ENCODE data around the gene MGME1. TPM values are rescaled to one million over a fixed set of nuclear protein-coding genes. Genes with fewer than 3 reads are reported as not detected.
"Not testable (repeated sequence)": the region's sequence is repeated elsewhere in the genome, so short reads cannot be mapped to it uniquely, and the experiment has no call there.

MGME1 gene
- total and polyA plus RNA-seq, 7 donors = 5.0 to 17.4 (median 14.8) TPM

GRCh38 chr20:17957505-17958363 lies 11.1 kb upstream of the MGME1 start:
- Histone ChIP-seq H3K4me1 (peaks cover 0 to 58% (median 57%) of the 10 kb centered on the region in 4 donors), H3K4me3 (no peak overlapping the region), H3K27ac (peak overlapping the region; percentile 74 to 79 (median 76)), H3K9me3 (no peaks in the 10 kb centered on the region), H3K27me3 (no peaks in the 10 kb centered on the region), H3K36me3 (peaks cover 10 to 40% (median 19%) of the 10 kb centered on the region in 4 donors)
- intact Hi-C loops (cut with DNase I) = no loop called here
- TF ChIP-seq POLR2A (IDR thresholded peaks at IDR 0.05) = no peak
- no peak for TF ChIP-seq POLR2AphosphoS5 (IDR thresholded peaks at IDR 0.05)
- TF ChIP-seq CTCF (IDR thresholded peaks at IDR 0.05) = no peak
- TF ChIP-seq EP300 (IDR thresholded peaks at IDR 0.05) = no peak
- no peak for DNase-seq
- 15 to 45% methylated on average over 5 of the region's 5 CpGs for WGBS, 2 donors

GRCh38 chr20:17958373-17959256 lies 10.2 kb upstream of the MGME1 start:
- peaks cover 0 to 67% (median 64%) of the 10 kb centered on the region in 4 donors for H3K4me1 ChIP-seq
- 19 to 40% methylated on average over 5 of the region's 5 CpGs for WGBS, 2 donors
- H3K27ac ChIP-seq = peak overlapping the region; percentile 74 to 79 (median 76)

GRCh38 chr20:17959257-17959627 lies 9.6 kb upstream of the MGME1 start:
- Histone ChIP-seq H3K36me3 (peaks cover under 1 to 25% (median 10%) of the 10 kb centered on the region in 4 donors), H3K27ac (peak overlapping the region; percentile 74 to 79 (median 76)), H3K4me3 (no peak overlapping the region), H3K27me3 (no peaks in the 10 kb centered on the region), H3K9me3 (no peaks in the 10 kb centered on the region), H3K4me1 (peaks cover 0 to 73% (median 68%) of the 10 kb centered on the region in 4 donors)
- intact Hi-C loops (cut with DNase I) = no loop called here
- WGBS, 2 donors = 53 to 56% methylated on average over 5 of the region's 5 CpGs
- DNase-seq = no peak
- no peak for TF ChIP-seq POLR2A (IDR thresholded peaks at IDR 0.05)
- no peak for TF ChIP-seq CTCF (IDR thresholded peaks at IDR 0.05)
- no peak for TF ChIP-seq EP300 (IDR thresholded peaks at IDR 0.05)
- TF ChIP-seq POLR2AphosphoS5 (IDR thresholded peaks at IDR 0.05) = no peak

More at GRCh38 chr20:17958373-17959256, 10.2 kb upstream of the MGME1 start:
- Histone ChIP-seq H3K9me3 (no peaks in the 10 kb centered on the region), H3K27me3 (no peaks in the 10 kb centered on the region), H3K4me3 (no peak overlapping the region), H3K36me3 (peaks cover 7 to 31% (median 13%) of the 10 kb centered on the region in 4 donors)
- DNase-seq = no peak
- intact Hi-C loops (cut with DNase I) = no loop called here
- no peak for TF ChIP-seq POLR2AphosphoS5 (IDR thresholded peaks at IDR 0.05)
- no peak for TF ChIP-seq POLR2A (IDR thresholded peaks at IDR 0.05)
- no peak for TF ChIP-seq CTCF (IDR thresholded peaks at IDR 0.05)
- no peak for TF ChIP-seq EP300 (IDR thresholded peaks at IDR 0.05)

- Histone ChIP-seq H3K36me3 (peaks cover 0 to 13% (median 3%) of the 10 kb centered on the region in 4 donors), H3K27ac (peak overlapping the region; percentile 74 to 79 (median 76)), H3K4me1 (peaks cover 0 to 85% (median 78%) of the 10 kb centered on the region in 4 donors), H3K4me3 (peak overlapping the region in 2 of 4 donors; percentile 14 to 16)
- DNase-seq; intact Hi-C loops (cut with DNase I); H3K9me3 ChIP-seq; H3K27me3 ChIP-seq: not testable (repeated sequence)
- 85 to 87% methylated on average over 16 of the region's 16 CpGs for WGBS, 2 donors
These were observed 8.4 kb upstream of the MGME1 start for GRCh38 chr20:17960400-17960885.

Measured in sigmoid colon (tissue), 7 donors.